Skin of body (tissue), 2 donors: ENCODE measurements around the gene PACSIN3. TPM values are rescaled to one million over a fixed set of nuclear protein-coding genes. Genes with fewer than 3 reads are reported as not detected.
"Not testable (repeated sequence)": the region's sequence is repeated elsewhere in the genome, so short reads cannot be mapped to it uniquely, and the experiment has no call there.

ENCODE experiments used
- DNase-seq: peaks from one replicate; lab custom pipeline; 2025; lab: John Stamatoyannopoulos, UW
- total RNA-seq: library from RNA; depleted of rRNA; stranded (reverse); fragments of >200 nt; gene quantifications from one replicate; pipeline ENCODE4 v1.2.3, GENCODE V29; 2014

PACSIN3 gene
- total RNA-seq, 1 donor from 2014 or later, result 33.6 TPM

DNA sequence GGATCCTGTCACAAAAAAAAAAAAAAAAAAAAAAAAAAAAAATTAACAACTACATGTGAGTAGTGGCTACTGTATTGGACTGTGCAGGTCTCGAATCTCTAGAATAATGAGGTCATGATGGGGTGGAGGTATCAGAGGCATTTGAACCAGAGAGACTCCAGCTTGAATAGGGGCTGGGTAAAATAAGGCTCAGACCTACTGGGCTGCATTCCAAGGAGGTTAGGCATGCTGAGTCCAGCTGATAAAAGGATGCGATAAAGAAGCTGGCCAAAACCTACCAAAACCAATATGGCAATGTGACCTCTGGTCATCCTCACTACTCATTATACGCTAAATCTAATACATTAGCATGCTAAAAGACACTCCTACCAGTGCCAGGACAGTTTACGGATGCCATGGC lies 5.9 kb upstream of the PACSIN3 start:
- DNase-seq, result no peak

DNA sequence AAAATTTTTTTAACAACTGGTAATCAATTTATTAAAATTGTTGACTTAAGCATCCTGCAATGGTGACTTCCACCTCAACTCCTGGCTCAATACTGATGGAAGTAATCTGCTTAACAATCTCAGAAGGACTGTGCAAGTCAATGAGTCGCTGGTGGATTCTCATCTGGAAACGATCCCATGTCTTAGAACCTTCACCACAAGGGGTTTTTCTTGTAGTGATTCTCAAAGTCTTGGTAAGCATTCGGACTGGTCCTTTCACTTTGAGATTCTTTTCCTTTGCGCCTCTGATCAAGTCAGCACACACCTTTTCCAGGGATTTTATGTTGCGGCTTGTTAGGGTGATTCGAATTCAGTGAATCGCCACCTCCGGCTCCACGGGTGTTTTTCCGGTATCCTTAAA lies 4.9 kb upstream of the PACSIN3 start:
- DNase-seq, result not testable (repeated sequence)

DNA sequence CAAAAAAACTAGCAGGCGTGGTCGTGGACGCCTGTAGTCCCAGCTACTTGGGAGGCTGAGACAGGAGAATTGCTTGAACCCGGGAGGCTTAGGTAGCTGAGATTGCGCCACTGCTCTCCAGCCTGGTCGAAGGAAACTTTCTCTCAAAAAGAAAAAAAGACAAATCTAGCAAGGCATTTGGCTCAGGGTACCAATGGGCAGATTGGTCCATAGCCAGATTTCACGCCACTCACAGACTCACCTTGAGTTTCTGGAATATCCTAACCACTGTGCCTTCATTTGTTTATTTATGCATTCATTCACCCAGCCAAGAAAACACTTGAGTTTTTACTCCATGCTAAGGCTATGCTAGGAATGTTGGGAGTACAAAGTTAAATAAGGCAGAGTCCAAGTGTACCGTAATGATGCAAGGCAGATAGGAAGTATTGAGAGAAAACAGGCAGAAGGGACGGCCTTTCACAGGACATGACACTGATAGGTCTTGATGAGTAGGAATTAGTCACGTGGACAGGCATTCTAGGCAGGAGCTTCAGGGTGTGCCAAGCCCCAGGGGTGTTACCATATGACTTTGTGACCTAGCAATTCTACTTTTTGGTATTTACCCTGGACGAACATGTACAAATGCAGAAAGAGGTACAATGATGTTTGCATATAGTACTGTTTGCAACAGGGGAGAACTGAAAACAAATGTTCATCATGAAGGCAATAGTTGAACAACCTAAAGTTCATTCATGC lies 3.0 kb upstream of the PACSIN3 start:
- peak; percentile 9 for DNase-seq

DNA sequence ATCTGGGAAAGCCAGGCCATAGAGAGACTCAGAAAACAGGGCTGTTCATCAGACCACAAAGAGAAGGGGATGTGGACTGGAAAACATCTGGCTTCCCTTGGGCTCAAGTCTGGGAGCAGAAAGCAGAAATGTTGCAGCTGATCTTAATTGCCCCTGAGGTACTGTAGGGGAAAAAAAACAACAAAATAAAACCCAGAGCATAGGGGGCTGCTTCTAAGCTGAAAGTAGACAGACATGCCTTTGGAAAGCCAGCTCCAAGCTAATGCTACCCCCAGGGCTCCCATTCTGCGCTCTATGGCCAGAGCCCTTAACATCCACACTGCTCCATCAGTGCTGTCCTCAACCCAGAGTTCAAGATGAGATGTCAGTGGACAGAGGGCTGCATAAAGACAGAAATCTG lies 2.0 kb upstream of the PACSIN3 start:
- peak; percentile 90 for DNase-seq

DNA sequence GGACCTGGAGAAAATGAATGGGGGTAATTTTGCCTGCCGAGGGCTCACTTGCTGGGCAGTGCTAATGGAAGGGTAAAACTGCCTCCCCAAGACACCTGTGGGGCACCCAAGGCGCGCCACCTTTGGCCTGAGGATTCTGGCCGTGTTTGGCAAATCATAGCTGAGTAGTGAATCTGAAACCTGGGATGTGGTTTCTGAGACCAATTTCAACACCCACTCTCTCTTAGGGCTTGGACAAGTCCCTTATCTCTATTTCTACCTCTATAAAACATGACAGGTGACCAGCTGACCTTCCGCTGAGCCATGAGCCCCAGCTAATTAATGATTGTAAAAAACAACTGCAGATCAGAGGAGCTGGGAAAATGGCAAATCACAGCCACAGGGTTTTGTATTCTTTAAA lies 1.5 kb upstream of the PACSIN3 start:
- no peak for DNase-seq

DNA sequence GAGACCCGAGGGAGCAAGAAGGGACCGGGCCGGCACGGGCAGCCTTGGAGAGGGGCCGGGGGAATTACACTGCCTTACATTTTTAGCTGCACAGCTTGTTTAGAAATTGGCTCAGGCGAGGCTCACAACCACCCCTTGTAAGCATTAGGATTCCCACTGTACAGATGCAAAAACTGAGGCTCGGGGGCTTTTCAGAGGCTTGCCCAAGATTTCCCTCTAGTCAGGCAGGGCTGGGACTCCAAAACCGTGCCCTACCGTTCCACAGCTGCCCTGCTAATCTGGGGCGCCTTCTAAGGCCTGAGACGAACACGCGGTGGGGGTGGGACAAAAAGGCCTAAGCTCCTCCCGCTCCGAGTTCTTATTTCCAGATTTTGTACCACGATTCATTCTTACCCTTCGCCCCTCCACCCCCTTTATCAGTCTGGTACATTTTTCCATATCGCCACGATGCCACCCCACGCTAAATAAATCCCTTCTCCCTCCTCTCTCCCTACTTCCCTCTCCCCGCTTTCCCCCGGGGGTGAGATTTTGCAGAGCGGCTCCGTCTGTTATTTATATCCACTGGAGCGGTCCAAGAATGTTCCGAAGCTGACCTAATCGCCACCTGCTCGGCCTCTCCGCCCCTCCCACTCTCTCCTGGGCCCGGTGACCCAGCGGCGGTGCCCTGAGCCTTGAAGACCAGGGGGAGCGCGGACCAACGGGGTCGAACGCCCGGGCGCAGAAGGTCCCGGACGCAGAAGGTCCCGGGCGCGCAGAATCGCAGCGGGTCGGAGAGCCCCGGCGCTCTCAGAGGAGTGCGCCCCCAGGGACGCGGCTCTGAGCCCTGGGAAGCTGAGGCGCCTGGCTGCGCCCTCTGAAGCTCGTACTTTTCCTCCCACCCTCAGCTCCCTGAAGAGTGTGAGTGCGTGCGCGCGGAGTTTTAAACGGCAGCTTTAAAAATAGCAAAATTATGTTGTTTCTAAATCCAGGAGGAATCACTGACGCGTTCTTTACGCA lies 764 bp upstream of the PACSIN3 start:
- DNase-seq, result peak; percentile 73

DNA sequence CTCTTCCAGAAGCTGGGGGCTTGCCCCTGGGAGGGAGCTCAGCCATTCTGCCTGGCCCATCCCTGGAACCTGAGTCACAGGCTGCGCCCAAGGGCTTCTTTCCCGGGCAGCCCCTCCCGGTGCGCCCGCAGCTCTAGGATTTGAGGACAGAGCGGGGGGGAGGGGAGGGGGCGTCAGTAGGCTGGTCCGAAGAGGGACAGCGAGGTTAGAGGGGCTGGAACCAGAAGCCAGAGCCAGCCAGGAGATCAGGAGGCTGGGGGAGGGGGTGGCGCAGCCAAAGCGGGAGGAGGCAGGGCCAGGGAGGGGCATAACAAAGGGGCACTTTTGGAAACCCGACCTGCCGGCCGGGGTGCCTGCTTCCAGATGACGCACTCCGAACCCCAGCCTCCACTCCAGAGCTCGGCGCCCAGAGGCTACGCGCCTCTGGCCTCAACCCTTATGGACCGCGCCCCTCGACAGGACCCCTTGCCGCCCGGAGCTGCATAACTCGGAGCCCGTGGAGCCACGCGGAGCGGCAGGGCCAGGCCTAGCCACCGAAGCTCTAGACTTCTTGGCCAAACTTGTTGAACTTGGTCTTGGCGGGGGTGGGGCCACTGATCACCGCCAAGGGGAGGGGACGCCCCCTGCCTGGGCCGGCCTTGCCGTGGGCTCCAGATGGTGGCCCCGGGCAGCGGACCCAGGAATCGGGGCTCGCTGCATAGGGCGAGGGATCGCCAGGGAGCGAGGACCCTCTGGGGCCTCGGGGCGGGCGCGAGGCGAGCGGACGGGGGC lies 744 bp downstream of the PACSIN3 start:
- DNase-seq, result peak; percentile 47

DNA sequence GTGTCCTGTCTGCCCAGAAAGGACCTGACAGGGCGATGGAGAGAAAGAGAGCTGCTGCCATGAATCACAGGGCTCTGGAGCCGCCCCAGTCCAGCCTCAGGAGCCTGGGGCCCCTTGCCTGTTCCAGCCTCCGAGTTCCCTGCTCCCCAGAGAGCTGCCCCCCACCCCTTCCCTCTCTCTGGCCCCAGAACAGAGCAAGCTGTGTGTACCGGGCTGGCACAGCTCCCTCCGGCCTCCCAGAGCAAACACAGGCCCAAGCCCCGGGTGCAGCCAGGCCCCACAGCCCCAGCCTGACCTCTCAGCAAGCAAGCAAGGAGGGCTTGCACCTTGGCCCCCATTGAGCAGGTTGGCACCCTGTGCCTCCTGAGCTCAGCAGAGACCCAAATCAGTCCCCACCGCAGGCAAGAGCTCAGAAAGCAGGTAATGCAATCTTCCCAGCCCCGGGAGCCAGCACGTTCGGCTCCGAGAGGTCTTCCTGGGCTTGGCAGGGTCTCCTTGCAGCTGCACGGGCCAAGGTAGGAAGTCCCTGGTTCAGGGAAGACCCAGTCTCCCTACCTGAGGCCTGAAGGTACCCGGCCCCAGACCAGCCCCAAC lies 1.4 kb downstream of the PACSIN3 start:
- DNase-seq, result no peak

DNA sequence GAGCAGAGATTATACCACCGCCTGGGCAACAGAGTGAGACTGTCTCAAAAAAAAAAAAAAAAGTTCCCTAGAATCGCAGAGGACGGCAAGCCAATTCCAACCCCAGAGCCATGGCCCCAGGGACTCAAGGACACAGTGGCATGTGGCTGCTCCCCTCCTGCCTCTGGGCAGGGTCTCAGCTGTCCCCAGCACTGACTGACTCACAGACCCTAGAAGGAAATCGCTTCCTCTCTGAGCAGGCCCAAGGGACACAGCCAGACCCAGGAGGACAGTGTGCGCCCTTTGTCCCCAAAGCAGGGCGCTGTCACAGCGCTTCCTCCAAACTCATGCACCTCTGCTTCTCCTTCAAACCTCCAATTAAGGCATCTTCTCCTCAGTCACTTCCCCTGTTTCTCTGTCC lies 2.3 kb downstream of the PACSIN3 start:
- DNase-seq, result no peak

DNA sequence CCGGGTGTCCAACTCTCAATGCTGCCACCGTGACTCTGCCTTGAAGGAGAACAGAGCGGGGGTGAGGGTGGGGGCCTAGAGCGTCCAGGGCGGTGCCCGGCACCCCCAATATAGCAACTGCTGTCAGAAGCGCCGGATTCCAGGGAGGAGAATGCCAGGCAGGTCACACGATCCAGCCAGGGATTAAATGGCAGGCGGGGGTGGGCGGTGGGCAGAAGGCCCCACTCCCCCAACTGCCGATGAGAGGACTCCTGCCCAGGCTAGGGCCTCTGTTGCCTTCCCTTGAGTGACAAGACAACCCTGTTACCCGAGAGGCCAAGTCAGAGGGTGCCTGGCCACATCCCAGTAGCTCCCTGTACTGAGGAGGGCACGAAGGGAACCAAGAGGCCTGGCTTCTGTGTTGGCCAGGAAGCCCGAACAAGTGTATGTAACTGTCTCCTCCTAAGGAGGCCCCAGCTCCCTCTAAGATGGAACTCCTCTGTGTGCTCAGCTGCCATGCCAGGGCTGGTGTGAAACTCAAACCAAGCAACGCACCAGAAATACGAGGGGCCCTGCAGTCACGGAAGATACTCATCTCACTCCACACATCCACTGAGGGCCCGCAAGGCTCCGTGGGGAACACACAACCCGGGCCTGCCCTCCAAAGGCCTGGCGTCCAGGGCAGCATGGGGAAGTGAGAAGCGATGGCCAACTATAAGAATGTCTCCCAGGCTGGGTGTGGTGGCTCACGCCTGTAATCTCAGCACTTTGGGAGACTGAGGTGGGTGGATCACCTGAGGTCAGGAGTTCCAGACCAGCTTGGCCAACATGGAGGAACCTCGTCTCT lies 3.0 kb downstream of the PACSIN3 start:
- DNase-seq, result no peak

DNA sequence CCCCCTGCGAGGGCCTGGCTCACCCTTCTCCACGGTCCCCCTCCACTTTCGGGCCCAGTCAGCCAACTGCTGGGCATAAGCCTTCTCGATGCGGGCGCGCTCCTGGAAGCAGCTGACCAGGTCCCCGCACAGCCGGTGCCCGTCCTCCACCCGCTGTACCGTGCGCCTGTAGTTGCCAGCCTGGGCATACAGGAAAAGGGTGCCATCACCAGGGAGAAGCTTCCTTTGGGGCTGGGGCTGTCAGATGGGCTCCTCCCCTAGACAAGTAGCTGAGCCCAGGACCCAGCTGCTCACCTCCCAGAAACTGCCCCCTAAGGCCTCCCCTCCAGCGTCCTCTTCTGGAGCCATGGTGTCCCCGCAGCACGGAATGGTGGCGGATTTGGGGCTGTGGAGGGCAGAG lies 3.9 kb downstream of the PACSIN3 start:
- DNase-seq, result no peak

DNA sequence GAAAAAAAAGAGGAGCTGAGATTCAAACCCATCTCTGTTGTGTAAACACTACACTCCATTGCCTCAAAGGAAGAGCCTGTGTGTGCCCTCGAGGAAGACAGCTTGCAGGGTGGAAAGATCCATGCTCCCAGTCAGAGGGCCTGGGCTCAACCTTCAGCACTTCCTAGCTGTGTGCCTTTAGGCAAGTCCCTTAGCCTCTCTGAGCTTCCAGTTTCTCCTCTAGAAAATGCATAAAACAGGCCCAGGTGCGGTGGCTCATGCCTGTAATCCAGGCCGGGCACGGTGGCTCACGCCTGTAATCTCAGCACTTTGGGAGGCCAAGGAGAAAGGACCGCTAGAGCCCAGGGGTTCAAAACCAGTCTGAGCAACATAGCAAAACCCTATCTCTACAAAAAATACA lies 5.0 kb downstream of the PACSIN3 start:
- DNase-seq, result no peak

DNA sequence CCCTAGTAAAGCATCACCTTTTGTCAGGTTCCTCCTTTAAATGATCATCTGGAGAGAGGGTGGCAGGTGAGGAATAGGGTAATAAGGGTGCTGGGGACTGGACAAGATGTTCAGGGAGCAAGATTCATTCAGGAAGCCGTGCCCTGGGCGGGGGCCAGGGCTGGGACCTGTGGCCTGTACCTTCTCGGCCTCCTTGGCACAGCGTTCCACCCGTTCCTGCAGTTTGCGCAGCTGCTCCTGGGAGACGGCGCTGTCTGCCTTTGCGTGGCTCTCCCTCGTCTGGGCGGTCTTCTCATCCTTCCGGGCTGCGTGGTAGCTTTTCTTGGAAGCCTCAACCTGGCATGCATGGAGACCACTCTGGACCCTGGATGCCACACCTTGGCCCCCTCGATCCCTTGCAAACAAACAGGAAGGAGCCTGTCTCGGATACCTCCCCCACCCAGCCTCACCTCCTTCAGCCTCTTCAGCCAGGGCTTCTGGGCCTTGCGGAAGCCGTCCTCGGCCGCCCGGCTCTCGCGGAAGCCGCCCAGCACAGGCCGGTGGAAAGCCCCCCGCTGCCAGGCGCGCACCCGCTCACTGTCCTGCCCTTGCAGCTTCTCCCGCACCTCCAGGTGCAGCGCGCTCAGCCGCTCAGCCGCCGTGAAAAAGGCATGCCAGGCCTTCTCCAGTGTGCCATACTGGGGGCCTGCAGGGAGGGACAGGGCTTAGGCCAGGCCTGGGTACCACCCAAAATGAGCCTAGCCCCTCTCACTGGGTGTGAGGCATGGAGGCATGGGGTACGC lies 6.0 kb downstream of the PACSIN3 start:
- no peak for DNase-seq

DNA sequence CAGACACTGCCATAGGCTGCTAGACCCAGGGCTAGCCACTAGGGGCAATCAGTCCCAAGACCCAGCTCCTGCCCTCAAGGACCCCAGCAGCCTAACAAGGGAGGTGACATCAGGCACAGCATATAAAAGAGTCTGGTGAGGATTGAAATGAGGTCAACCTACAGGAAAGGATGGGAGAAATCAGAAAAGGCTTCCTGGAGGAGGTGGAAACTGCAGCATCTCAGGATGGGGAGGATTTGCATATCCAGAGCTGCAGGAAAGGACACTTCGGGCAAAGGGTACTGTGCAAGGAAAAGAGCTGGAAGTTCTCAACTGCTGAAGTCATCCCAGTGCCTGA lies 6.6 kb downstream of the PACSIN3 start:
- no peak for DNase-seq

DNA sequence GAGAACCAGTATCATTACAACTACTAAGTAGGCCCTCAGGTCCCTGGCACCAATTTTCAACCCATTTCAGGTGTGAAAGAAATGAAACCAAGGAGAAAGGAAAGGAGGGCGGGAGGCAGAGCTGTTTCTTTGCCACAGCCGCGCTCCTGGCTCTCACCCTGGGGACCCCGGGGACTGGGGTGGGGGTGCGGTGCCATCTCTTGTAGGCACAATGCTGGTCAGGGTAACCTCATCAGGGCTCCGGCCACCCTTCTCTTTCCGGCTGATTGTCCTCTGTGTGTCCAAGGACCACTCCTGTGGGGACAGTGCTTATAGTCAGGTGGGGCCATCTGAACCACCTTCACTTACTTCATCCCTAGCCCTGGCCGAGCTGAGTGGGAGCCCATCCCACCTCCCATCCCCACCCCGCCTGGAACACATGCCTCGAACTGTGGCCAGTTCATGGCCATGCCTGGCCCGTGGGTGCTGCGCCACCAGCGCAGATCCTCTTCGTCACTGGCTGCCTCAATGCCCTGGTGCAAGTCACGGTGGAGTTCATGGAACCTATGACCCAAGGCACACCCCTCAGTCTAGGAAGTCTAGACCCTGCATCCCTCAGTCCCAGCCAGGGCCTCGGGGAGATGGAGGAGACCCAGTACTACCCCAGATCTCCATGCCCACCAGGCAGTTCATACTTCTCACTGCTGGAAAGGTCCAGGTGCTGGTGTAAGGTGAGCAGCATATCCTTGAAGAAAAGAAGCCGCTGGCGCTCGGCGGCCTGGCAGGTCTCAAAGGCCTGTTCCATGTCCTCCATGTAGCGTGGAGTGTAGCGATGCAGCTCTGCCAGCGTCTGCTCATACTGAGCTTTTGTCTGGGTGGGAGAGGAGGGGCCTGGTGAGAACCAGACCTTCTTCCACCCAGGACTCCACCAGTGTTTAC lies 7.2 kb downstream of the PACSIN3 start:
- no peak for DNase-seq

DNA sequence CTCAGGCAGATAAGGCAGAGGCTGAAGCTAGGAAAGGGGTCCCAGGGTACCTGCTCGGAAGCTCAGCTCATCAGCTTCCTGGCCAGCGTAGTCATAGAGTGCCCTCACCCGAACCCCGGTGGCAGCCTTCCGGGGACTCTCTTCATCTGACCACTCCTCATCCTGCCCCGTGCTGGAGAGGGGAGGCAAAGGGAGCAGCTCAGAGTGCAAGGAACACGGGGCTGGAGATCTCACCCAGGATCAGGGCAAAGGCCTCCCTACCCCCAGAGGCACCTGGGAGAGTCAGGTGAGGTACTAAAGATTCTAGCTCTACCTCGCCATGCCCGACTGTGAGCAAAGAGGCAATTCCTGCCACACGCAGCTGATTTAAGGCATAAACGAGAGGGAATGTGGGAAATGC lies 7.9 kb downstream of the PACSIN3 start:
- no peak for DNase-seq

DNA sequence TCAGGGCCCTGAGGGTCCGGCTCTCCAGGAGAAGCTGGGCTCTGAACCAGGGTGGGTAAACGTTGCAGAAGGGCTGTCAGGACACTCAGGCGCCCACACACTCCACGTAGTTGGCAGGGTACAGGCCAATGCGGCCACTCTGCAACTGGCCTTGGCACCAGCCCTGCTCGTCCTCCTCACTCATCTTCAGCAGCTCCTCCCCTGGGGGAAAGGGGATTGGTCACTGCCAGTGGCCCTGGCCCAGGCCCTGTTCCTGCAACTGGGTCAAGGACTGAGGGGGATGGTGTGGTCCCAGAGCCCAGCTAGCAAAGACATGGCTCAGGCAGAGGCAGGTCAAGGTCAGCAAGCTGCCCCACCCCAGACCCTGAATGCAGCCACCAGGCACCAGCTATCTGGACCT lies 8.4 kb downstream of the PACSIN3 start:
- no peak for DNase-seq

DNA sequence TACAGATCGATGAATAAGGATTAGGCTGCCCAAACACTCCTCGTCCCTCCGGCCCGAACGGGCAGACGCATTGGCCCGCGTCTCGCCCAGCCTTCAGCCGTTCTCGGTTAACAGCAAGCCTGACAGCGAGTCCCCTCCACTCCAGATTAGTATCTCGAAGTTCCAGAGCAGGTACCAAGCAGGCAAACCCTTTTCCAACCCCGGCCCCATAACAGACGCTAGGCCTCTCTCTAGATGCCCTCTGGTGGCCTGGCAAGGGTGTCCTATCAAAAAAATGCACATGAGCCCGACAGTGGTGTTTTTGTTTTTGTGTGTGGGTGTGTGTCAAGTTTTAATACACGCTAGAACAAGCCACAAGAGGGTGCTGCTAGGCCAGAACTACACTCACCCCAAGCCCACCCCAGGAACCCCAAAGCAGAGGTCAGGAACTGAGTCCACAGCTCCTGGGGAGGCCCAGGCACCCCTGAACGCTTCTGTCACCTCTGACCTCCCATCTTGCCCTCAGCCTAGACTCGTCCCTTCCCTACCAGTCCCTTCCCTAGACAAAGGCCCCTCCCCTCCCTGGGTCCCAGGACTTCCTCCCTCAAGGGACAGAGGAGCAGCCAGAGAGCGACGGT lies 8.9 kb downstream of the PACSIN3 start:
- DNase-seq, result peak; percentile 87
